Keratinocyte (primary cell): Measurements from ENCODE around the gene CLDN1. TPM values are rescaled to one million over a fixed set of nuclear protein-coding genes. Genes with fewer than 3 reads are reported as not detected.

ENCODE experiments used
- DNase-seq: peaks from one replicate; pipeline ENCODE4 v3.0.0-alpha.2; 2011; ENCODE audit warnings: low read depth, missing footprints, low spot score
- FAIRE-seq: peaks from 2 replicates; lab custom pipeline; 2011; peaks lifted over from hg19 to GRCh38; lab: Jason Lieb, UNC
- H2AFZ ChIP-seq: 2 replicates; pipeline ENCODE4 v1.6.0; 2012; ENCODE audit warnings: low read length, control low read depth, inconsistent platforms; ENCODE audit not compliant: control insufficient read depth
- H3K27ac ChIP-seq: 2 replicates; pipeline ENCODE4 v1.5.1; 2011; ENCODE audit warnings: low read length; ENCODE audit not compliant: control insufficient read depth, insufficient read depth
- H3K27me3 ChIP-seq: 3 replicates; pipeline ENCODE4 v1.6.0; 2011; ENCODE audit warnings: low read length; ENCODE audit not compliant: control insufficient read depth, insufficient read depth; ENCODE audit errors: extremely low read depth
- H3K36me3 ChIP-seq, 2 experiments: 2 replicates in 1 of 2; 3 replicates in 1 of 2; pipeline ENCODE4 v1.5.1; 2011; ENCODE audit warnings: low read length in 2 of 2, mild to moderate bottlenecking in 1 of 2; ENCODE audit not compliant: control insufficient read depth in 2 of 2, insufficient read depth in 2 of 2; ENCODE audit errors: extremely low read depth in 1 of 2
- H3K4me1 ChIP-seq: 3 replicates; pipeline ENCODE4 v1.5.1; 2011; ENCODE audit warnings: low read length; ENCODE audit not compliant: control insufficient read depth, insufficient read depth; ENCODE audit errors: extremely low read depth
- H3K4me2 ChIP-seq: 3 replicates; pipeline ENCODE4 v1.6.0; 2011; ENCODE audit warnings: low read depth, low read length; ENCODE audit not compliant: control insufficient read depth, insufficient read depth; ENCODE audit errors: extremely low read depth
- H3K4me3 ChIP-seq, 3 experiments: fragments of 200-600 bp in 1 of 3; sonication (generic) in 1 of 3; 2 replicates in 2 of 3; 3 replicates in 1 of 3; pipeline ENCODE4 v1.5.1; 2011 to 2016; ENCODE audit warnings: low read length in 3 of 3, mild to moderate bottlenecking in 3 of 3, control low read depth in 2 of 3, inconsistent platforms in 1 of 3, low read depth in 1 of 3, mixed read lengths in 1 of 3, mixed run types in 1 of 3, moderate library complexity in 1 of 3; ENCODE audit not compliant: control insufficient read depth in 2 of 3, insufficient read depth in 2 of 3; ENCODE audit errors: extremely low read depth in 1 of 3
- H3K79me2 ChIP-seq: 2 replicates; pipeline ENCODE4 v1.6.0; 2012; ENCODE audit warnings: low read length; ENCODE audit not compliant: control insufficient read depth, insufficient read depth
- H3K9ac ChIP-seq: 3 replicates; pipeline ENCODE4 v1.6.0; 2011; ENCODE audit warnings: low read length; ENCODE audit not compliant: control insufficient read depth, insufficient read depth; ENCODE audit errors: extremely low read depth
- H3K9me1 ChIP-seq: 3 replicates; pipeline ENCODE4 v1.6.0; 2011; ENCODE audit warnings: low read length; ENCODE audit not compliant: control insufficient read depth, insufficient read depth; ENCODE audit errors: extremely low read depth
- H3K9me3 ChIP-seq: 2 replicates; pipeline ENCODE4 v1.5.1; 2012; ENCODE audit warnings: low read depth, low read length; ENCODE audit not compliant: control insufficient read depth
- H4K20me1 ChIP-seq: 3 replicates; pipeline ENCODE4 v1.6.0; 2011; ENCODE audit warnings: low read length; ENCODE audit not compliant: control insufficient read depth, insufficient read depth; ENCODE audit errors: extremely low read depth
- EZH2 ChIP-seq: IDR thresholded peaks from one replicate; pipeline ENCODE4 v1.6.1; 2012; ENCODE audit warnings: inconsistent platforms, mild to moderate bottlenecking, low read length, moderate library complexity
- dilution Hi-C: fragments of 300-500 bp; cut with MboI; formaldehyde crosslinking; loops from one replicate; pipeline ENCODE4 v1.7.0; 2020; ENCODE audit warnings: low sequenced_read_pairs; ENCODE audit not compliant: extremely low pct_ligation_motif_present
- polyA plus RNA-seq, 5 experiments: library from polyadenylated mRNA; depleted of rRNA in 3 of 5; stranded (reverse) in 3 of 5; stranded (forward) in 1 of 5; unstranded in 1 of 5; fragments of >200 nt; gene quantifications; 1 replicate in 1 of 5; 2 replicates in 3 of 5; 3 replicates in 1 of 5; pipeline versions ENCODE4 v1.2.1 to v1.2.3, GENCODE V29; 2011 to 2012; ENCODE audit warnings: missing spikeins in 2 of 5, low read depth in 1 of 5, low replicate concordance in 1 of 5
- TF ChIP-seq, protein P1 (sequence below), 3 experiments: IDR thresholded peaks in 1 of 3; conservative IDR thresholded peaks in 1 of 3; optimal IDR thresholded peaks in 1 of 3; 2 replicates in 2 of 3; 3 replicates in 1 of 3; pipeline versions ENCODE3 to v1.5.1; 2011; ENCODE audit warnings: low read length in 3 of 3, mild to moderate bottlenecking in 3 of 3, moderate library complexity in 2 of 3, control low read depth in 1 of 3, inconsistent platforms in 1 of 3; ENCODE audit not compliant: insufficient read depth in 2 of 3; ENCODE audit errors: extremely low read depth in 1 of 3

CLDN1 gene
- polyA plus RNA-seq, 1 donor (not counting 4 experiments of a cell fraction or from before 2014, with no cell fraction given), result 218 TPM

GRCh38 chr3:190336516-190337189 lies 14.4 kb upstream of the CLDN1 start:
- no peaks in the 10 kb centered on the region for H3K27me3 ChIP-seq
- peak overlapping the region; percentile 52 for H3K4me2 ChIP-seq
- H3K9me3 ChIP-seq, result no peaks in the 10 kb centered on the region
- no peaks in the 10 kb centered on the region for H3K79me2 ChIP-seq
- no peak for DNase-seq
- H3K36me3 ChIP-seq, result no peaks in the 10 kb centered on the region
- dilution Hi-C loops, result no loop called here
- H3K27ac ChIP-seq, result peak overlapping the region; percentile 73
- no peaks in the 10 kb centered on the region for H4K20me1 ChIP-seq
- peak overlapping the region; percentile 63 for H2AFZ ChIP-seq
- peaks cover 48% of the 10 kb centered on the region for H3K4me1 ChIP-seq
- no peak overlapping the region for H3K9ac ChIP-seq
- FAIRE-seq, result peak; percentile 77
- TF ChIP-seq, protein P1, sequence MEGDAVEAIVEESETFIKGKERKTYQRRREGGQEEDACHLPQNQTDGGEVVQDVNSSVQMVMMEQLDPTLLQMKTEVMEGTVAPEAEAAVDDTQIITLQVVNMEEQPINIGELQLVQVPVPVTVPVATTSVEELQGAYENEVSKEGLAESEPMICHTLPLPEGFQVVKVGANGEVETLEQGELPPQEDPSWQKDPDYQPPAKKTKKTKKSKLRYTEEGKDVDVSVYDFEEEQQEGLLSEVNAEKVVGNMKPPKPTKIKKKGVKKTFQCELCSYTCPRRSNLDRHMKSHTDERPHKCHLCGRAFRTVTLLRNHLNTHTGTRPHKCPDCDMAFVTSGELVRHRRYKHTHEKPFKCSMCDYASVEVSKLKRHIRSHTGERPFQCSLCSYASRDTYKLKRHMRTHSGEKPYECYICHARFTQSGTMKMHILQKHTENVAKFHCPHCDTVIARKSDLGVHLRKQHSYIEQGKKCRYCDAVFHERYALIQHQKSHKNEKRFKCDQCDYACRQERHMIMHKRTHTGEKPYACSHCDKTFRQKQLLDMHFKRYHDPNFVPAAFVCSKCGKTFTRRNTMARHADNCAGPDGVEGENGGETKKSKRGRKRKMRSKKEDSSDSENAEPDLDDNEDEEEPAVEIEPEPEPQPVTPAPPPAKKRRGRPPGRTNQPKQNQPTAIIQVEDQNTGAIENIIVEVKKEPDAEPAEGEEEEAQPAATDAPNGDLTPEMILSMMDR (optimal IDR thresholded peaks at IDR 0.05 in 1 of 3, IDR thresholded peaks at IDR 0.05 in 1 of 3, conservative IDR thresholded peaks at IDR 0.05 in 1 of 3; ENCODE audit: extremely low read depth in 1 of 3, insufficient read depth in 2 of 3, low read length in 3 of 3), result no peak
- no peak for TF ChIP-seq EZH2
- H3K4me3 ChIP-seq, result no peak overlapping the region
- H3K9me1 ChIP-seq, result no peaks in the 10 kb centered on the region

DNA sequence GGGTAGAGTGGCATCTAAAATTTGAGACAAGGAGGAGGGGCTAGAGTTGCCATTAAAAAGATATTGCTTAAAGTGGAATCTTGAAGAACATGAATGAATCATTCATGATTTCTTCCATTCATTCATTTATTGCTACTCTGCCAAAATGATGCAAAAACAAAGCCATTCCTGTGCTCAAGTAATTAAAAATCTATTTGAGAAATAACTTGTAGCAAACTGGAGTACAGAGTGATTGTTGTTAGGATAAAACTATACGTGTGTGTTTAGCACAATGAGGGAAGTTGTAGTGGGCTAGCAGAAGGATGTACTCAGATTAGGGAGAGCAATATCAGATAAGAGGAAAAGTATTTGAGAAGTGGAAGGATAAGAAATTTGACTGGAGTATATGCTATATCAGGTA lies 11.7 kb upstream of the CLDN1 start:
- H3K36me3 ChIP-seq, result no peaks in the 10 kb centered on the region
- no peaks in the 10 kb centered on the region for H4K20me1 ChIP-seq
- H3K4me1 ChIP-seq, result peaks cover 36% of the 10 kb centered on the region
- dilution Hi-C loops, result no loop called here
- H2AFZ ChIP-seq, result no peak overlapping the region
- TF ChIP-seq, protein P1 (optimal IDR thresholded peaks at IDR 0.05 in 1 of 3, IDR thresholded peaks at IDR 0.05 in 1 of 3, conservative IDR thresholded peaks at IDR 0.05 in 1 of 3; ENCODE audit: extremely low read depth in 1 of 3, insufficient read depth in 2 of 3, low read length in 3 of 3), result no peak
- TF ChIP-seq EZH2, result no peak
- no peaks in the 10 kb centered on the region for H3K9me1 ChIP-seq
- FAIRE-seq (no peak), DNase-seq (no peak)
- H3K27me3 ChIP-seq, result no peaks in the 10 kb centered on the region
- H3K9ac ChIP-seq, result no peak overlapping the region
- H3K4me3 ChIP-seq, result no peak overlapping the region
- H3K9me3 ChIP-seq, result no peaks in the 10 kb centered on the region
- no peak overlapping the region for H3K4me2 ChIP-seq
- no peak overlapping the region for H3K27ac ChIP-seq
- H3K79me2 ChIP-seq, result no peaks in the 10 kb centered on the region
